Stimulated activated CD4-positive, alpha-beta T cell treated with anti-CD3 and anti-CD28 coated beads, Interleukin-4, amount 100 ng/mL, for 48 hours (primary cell): ENCODE measurements around the gene ADAMTSL2.

Experiments
- DNase-seq, 2 donors: peaks; one replicate each; pipeline ENCODE4 v3.0.0-alpha.2; 2020; ENCODE audit warnings: low read depth in 2 of 2

ADAMTSL2 gene

GRCh38 chr9:133606708-133607025, 72.2 kb downstream of the ADAMTSL2 start:
- DNase-seq, result no peak

GRCh38 chr9:133607381-133607780, 72.9 kb downstream of the ADAMTSL2 start:
- DNase-seq, result no peak

GRCh38 chr9:133607976-133608375, 73.5 kb downstream of the ADAMTSL2 start:
- DNase-seq, result no peak

- DNase-seq, result no peak
Measured at GRCh38 chr9:133608382-133608781, 73.9 kb downstream of the ADAMTSL2 start.

GRCh38 chr9:133608889-133609288, 74.4 kb downstream of the ADAMTSL2 start:
- no peak for DNase-seq

GRCh38 chr9:133609311-133610098, 75.0 kb downstream of the ADAMTSL2 start, which contains the start of gene FAM163B:
FAM163B (minus strand) TSS chr9:133609389; CDS start chr9:133580223, 29,166 bp downstream.
- peak; percentile 10 to 40 for DNase-seq

- DNase-seq, result no peak
Measured at GRCh38 chr9:133610845-133611244, 76.3 kb downstream of the ADAMTSL2 start.

GRCh38 chr9:133612051-133612450, 77.5 kb downstream of the ADAMTSL2 start:
- DNase-seq, result no peak

GRCh38 chr9:133612816-133613215, 78.3 kb downstream of the ADAMTSL2 start:
- DNase-seq, result no peak

- DNase-seq, result no peak
Measured at GRCh38 chr9:133613432-133613831, 78.9 kb downstream of the ADAMTSL2 start.

GRCh38 chr9:133614056-133614455, 79.6 kb downstream of the ADAMTSL2 start:
- DNase-seq, result no peak

GRCh38 chr9:133614678-133615077, 80.2 kb downstream of the ADAMTSL2 start:
- DNase-seq, result no peak

- no peak for DNase-seq
Measured at GRCh38 chr9:133615186-133615585, 80.7 kb downstream of the ADAMTSL2 start.

GRCh38 chr9:133615606-133616188, 81.2 kb downstream of the ADAMTSL2 start:
- DNase-seq, result no peak

GRCh38 chr9:133616643-133617405, 82.3 kb downstream of the ADAMTSL2 start:
- DNase-seq, result no peak

GRCh38 chr9:133618726-133619125, 84.2 kb downstream of the ADAMTSL2 start:
- DNase-seq, result no peak

- peak; percentile 13 to 19 for DNase-seq
Measured at GRCh38 chr9:133619791-133620190, 85.3 kb downstream of the ADAMTSL2 start.

- no peak for DNase-seq
Measured at GRCh38 chr9:133621725-133622267, 87.3 kb downstream of the ADAMTSL2 start.

- no peak for DNase-seq
Measured at GRCh38 chr9:133622555-133622954, 88.1 kb downstream of the ADAMTSL2 start.
